Endothelial cell of umbilical vein (primary cell): ENCODE results near the gene GEMIN8. TPM values are rescaled to one million over a fixed set of nuclear protein-coding genes. Genes with fewer than 3 reads are reported as not detected.

Experiments
- BruUV-seq: library from RNA; stranded (reverse); fragments of 400-500 nt; replicated peaks from 2 replicates; lab custom pipeline; 2021; lab: Mats Ljungman, UMichigan
- CTCF ChIA-PET: fragments of 300-600, 350-600 bp; sonication (Branson Sonifier 250); formaldehyde crosslinking; loops from one replicate; lab custom pipeline; 2021; ENCODE audit warnings: antibody characterized with exemption, inconsistent platforms; lab: Charles Lee
- POLR2A ChIA-PET: fragments of 300-600, 350-600 bp; sonication (Branson Sonifier 250); formaldehyde crosslinking; loops from one replicate; lab custom pipeline; 2021; ENCODE audit warnings: antibody characterized with exemption, inconsistent platforms; lab: Charles Lee
- DNase-seq: peaks from one replicate; pipeline ENCODE4 v3.0.0-alpha.2; 2011; ENCODE audit warnings: low read depth, low spot score
- FAIRE-seq: peaks from 2 replicates; lab custom pipeline; 2011; peaks lifted over from hg19 to GRCh38; lab: Jason Lieb, UNC
- H2AFZ ChIP-seq: 2 replicates; pipeline ENCODE4 v1.6.0; 2012; ENCODE audit warnings: low read depth, low read length, control low read depth, inconsistent platforms
- H3K27ac ChIP-seq: 2 replicates; pipeline ENCODE4 v1.5.1; 2011; ENCODE audit warnings: low read depth, mild to moderate bottlenecking, control low read depth, low read length, moderate library complexity; ENCODE audit not compliant: insufficient read depth
- H3K27me3 ChIP-seq, 2 experiments: 2 replicates each; pipeline versions ENCODE4 v1.6.0 to v1.6.1; 2011; ENCODE audit warnings: low read length in 2 of 2, mixed read lengths in 1 of 2; ENCODE audit not compliant: control insufficient read depth in 2 of 2, insufficient read depth in 2 of 2
- H3K36me3 ChIP-seq, 2 experiments: 2 replicates in 1 of 2; 3 replicates in 1 of 2; pipeline ENCODE4 v1.5.1; 2011; ENCODE audit warnings: low read length in 2 of 2, mild to moderate bottlenecking in 1 of 2, moderate library complexity in 1 of 2; ENCODE audit not compliant: control insufficient read depth in 2 of 2, insufficient read depth in 2 of 2; ENCODE audit errors: extremely low read depth in 1 of 2
- H3K4me1 ChIP-seq: 3 replicates; pipeline ENCODE4 v1.5.1; 2011; ENCODE audit warnings: mild to moderate bottlenecking, low read length; ENCODE audit not compliant: control insufficient read depth, insufficient read depth; ENCODE audit errors: extremely low read depth
- H3K4me2 ChIP-seq: 2 replicates; pipeline ENCODE4 v1.6.1; 2011; ENCODE audit warnings: low read length, control low read depth, mixed read lengths; ENCODE audit not compliant: insufficient read depth
- H3K4me3 ChIP-seq, 3 experiments: fragments of 200-600 bp in 1 of 3; sonication (generic), shearing (Covaris generic) in 1 of 3; replicated peaks in 1 of 3; 2 replicates each; pipeline ENCODE4 v1.5.1; 2011 to 2016; ENCODE audit warnings: control low read depth in 3 of 3, low read length in 3 of 3, mild to moderate bottlenecking in 2 of 3, inconsistent platforms in 1 of 3, low read depth in 1 of 3, moderate library complexity in 1 of 3; ENCODE audit not compliant: insufficient read depth in 1 of 3
- H3K79me2 ChIP-seq: 2 replicates; pipeline ENCODE4 v1.6.0; 2012; ENCODE audit warnings: low read length, inconsistent platforms; ENCODE audit not compliant: control insufficient read depth, insufficient read depth
- H3K9ac ChIP-seq: replicated peaks from 2 replicates; pipeline ENCODE3; 2011; ENCODE audit warnings: low read length, control low read depth; ENCODE audit not compliant: insufficient read depth; ENCODE audit errors: extremely low read depth
- H3K9me1 ChIP-seq: replicated peaks from 3 replicates; pipeline ENCODE4 v1.6.0; 2011; ENCODE audit warnings: mild to moderate bottlenecking, low read length; ENCODE audit not compliant: control insufficient read depth, insufficient read depth; ENCODE audit errors: extremely low read depth
- H3K9me3 ChIP-seq: replicated peaks from 2 replicates; pipeline ENCODE4 v1.5.1; 2012; ENCODE audit warnings: low read length, inconsistent platforms; ENCODE audit not compliant: control insufficient read depth, insufficient read depth
- H4K20me1 ChIP-seq: replicated peaks from 2 replicates; pipeline ENCODE3; 2011; ENCODE audit warnings: mild to moderate bottlenecking, low read length; ENCODE audit not compliant: control insufficient read depth, insufficient read depth; ENCODE audit errors: extremely low read depth
- CTCF ChIP-seq, 2 donors: IDR thresholded peaks; 1 replicate in 1 of 2; 2 replicates in 1 of 2; pipeline ENCODE4 v1.5.1; 2011; ENCODE audit warnings: low read length in 2 of 2, mild to moderate bottlenecking in 2 of 2, moderate library complexity in 2 of 2, control low read depth in 1 of 2, inconsistent platforms in 1 of 2, low read depth in 1 of 2; ENCODE audit not compliant: insufficient read depth in 1 of 2; ENCODE audit errors: extremely low read depth in 1 of 2
- EZH2 ChIP-seq: IDR thresholded peaks from 2 replicates; pipeline ENCODE4 v1.6.1; 2012; ENCODE audit warnings: borderline replicate concordance, low read depth, mild to moderate bottlenecking, moderate library complexity, low read length, inconsistent platforms; ENCODE audit not compliant: severe bottlenecking
- FOS ChIP-seq: IDR thresholded peaks from 2 replicates; pipeline ENCODE4 v1.6.1; 2011; ENCODE audit warnings: mild to moderate bottlenecking, low read length, moderate library complexity, borderline replicate concordance; ENCODE audit not compliant: insufficient read depth
- GATA2 ChIP-seq: IDR thresholded peaks from 2 replicates; pipeline ENCODE4 v1.7.0; 2011; ENCODE audit warnings: low read depth, mild to moderate bottlenecking, moderate library complexity, mixed read lengths, low read length; ENCODE audit not compliant: insufficient read length, insufficient read depth
- JUN ChIP-seq: IDR thresholded peaks from 2 replicates; pipeline ENCODE4 v1.6.1; 2011; ENCODE audit warnings: borderline replicate concordance, low read depth; ENCODE audit not compliant: insufficient read length, insufficient read depth
- MAX ChIP-seq: IDR thresholded peaks from 2 replicates; pipeline ENCODE4 v1.6.1; 2011; ENCODE audit not compliant: insufficient read depth, insufficient read length
- MYC ChIP-seq: IDR thresholded peaks from one replicate; pipeline ENCODE4 v1.6.1; 2011; ENCODE audit warnings: mild to moderate bottlenecking, low read depth, low read length
- POLR2A ChIP-seq: IDR thresholded peaks from 2 replicates; pipeline ENCODE4 v1.6.1; 2012; ENCODE audit warnings: low read depth, mild to moderate bottlenecking, control low read depth, low read length
- POLR2AphosphoS5 ChIP-seq: IDR thresholded peaks from 2 replicates; pipeline ENCODE4 v1.6.1; 2012; ENCODE audit warnings: low read depth, mild to moderate bottlenecking, control low read depth, low read length, moderate library complexity; ENCODE audit not compliant: insufficient read depth
- dilution Hi-C: fragments of 300-500 bp; cut with MboI; formaldehyde crosslinking; loops from one replicate; pipeline ENCODE4 v1.15.0; 2019; ENCODE audit warnings: low sequenced_read_pairs; ENCODE audit not compliant: extremely low pct_ligation_motif_present
- intact Hi-C: fragments of 100-400 bp; cut with micrococcal nuclease; formaldehyde crosslinking; loops from one replicate; pipeline ENCODE4 v1.10.0; 2022
- polyA plus RNA-seq, 4 experiments: library from polyadenylated mRNA; depleted of rRNA in 3 of 4; stranded (reverse) in 3 of 4; unstranded in 1 of 4; fragments of >200 nt; gene quantifications; 2 replicates each; pipeline versions ENCODE4 v1.2.1 to v1.2.3, GENCODE V29; 2011 to 2012; ENCODE audit warnings: missing spikeins in 1 of 4
- total RNA-seq: library from RNA; stranded (reverse); gene quantifications from 2 replicates; pipeline ENCODE4 v1.2.3, GENCODE V29; 2021

Gene GEMIN8
- total and polyA plus RNA-seq, 2 donors (not counting 3 experiments of a cell fraction or from before 2014, with no cell fraction given) = 18.5 to 24.5 TPM

GRCh38 chrX:13996650-13997049 is 33.0 kb downstream of the GEMIN8 start:
- Histone ChIP-seq H3K27ac (no peak overlapping the region), H3K4me3 (no peak overlapping the region), H3K9me1 (no peaks in the 10 kb centered on the region), H4K20me1 (no peaks in the 10 kb centered on the region), H2AFZ (no peak overlapping the region), H3K79me2 (no peaks in the 10 kb centered on the region), H3K9me3 (no peaks in the 10 kb centered on the region), H3K27me3 (no peaks in the 10 kb centered on the region), H3K9ac (no peak overlapping the region), H3K36me3 (no peaks in the 10 kb centered on the region), H3K4me1 (no peaks in the 10 kb centered on the region), H3K4me2 (no peak overlapping the region)
- dilution Hi-C loops = no loop called here
- no peak for FAIRE-seq
- TF ChIP-seq EZH2 = no peak
- no peak for TF ChIP-seq MAX
- no peak for TF ChIP-seq CTCF (IDR thresholded peaks at IDR 0.05; ENCODE audit: extremely low read depth in 1 of 2, insufficient read depth in 1 of 2, low read depth in 1 of 2, low read length in 2 of 2)
- TF ChIP-seq POLR2A = no peak
- no peak for TF ChIP-seq JUN
- TF ChIP-seq FOS = no peak
- TF ChIP-seq MYC = no peak
- TF ChIP-seq GATA2 = no peak
- TF ChIP-seq POLR2AphosphoS5 = no peak
- BruUV-seq = no TSS peak
- intact Hi-C loops = no loop called here
- DNase-seq = no peak
- POLR2A ChIA-PET = no interaction called here
- CTCF ChIA-PET = no interaction called here
